Neural progenitor cell (in vitro differentiated cells): ENCODE measurements around the gene DAPK3. TPM values are rescaled to one million over a fixed set of nuclear protein-coding genes. Genes with fewer than 3 reads are reported as not detected.

Source experiments
- DNase-seq: peaks from one replicate; pipeline ENCODE4 v3.0.0-alpha.2; 2016; ENCODE audit warnings: low spot score
- H2AFZ ChIP-seq: fragments of 200-600 bp; sonication (generic); replicated peaks from 2 replicates; pipeline ENCODE4 v1.6.1; 2016; ENCODE audit warnings: antibody characterized with exemption
- H3F3A ChIP-seq: fragments of 200-600 bp; sonication (generic); 2 replicates; pipeline ENCODE4 v1.6.1; 2016; ENCODE audit warnings: antibody characterized with exemption, low read depth
- H3K27ac ChIP-seq: fragments of 200-600 bp; sonication (generic); 2 replicates; pipeline ENCODE4 v1.5.1; 2016; ENCODE audit warnings: mild to moderate bottlenecking
- H3K27me3 ChIP-seq: fragments of 200-600 bp; sonication (generic); 2 replicates; pipeline ENCODE4 v1.6.1; 2016; ENCODE audit warnings: mild to moderate bottlenecking, moderate library complexity
- H3K36me3 ChIP-seq: fragments of 200-600 bp; sonication (generic); 2 replicates; pipeline ENCODE4 v1.5.1; 2016
- H3K4me1 ChIP-seq: fragments of 200-600 bp; sonication (generic); 2 replicates; pipeline ENCODE4 v1.6.1; 2016; ENCODE audit warnings: mixed run types
- H3K4me2 ChIP-seq: fragments of 200-600 bp; sonication (generic); 2 replicates; pipeline ENCODE4 v1.6.1; 2016
- H3K4me3 ChIP-seq: fragments of 200-600 bp; sonication (generic); 2 replicates; pipeline ENCODE4 v1.5.1; 2016
- H3K79me2 ChIP-seq: fragments of 200-600 bp; sonication (generic); 2 replicates; pipeline ENCODE4 v1.6.1; 2016; ENCODE audit warnings: low read depth
- H3K9ac ChIP-seq: fragments of 200-600 bp; sonication (generic); 2 replicates; pipeline ENCODE4 v1.6.1; 2016
- H3K9me3 ChIP-seq: fragments of 200-600 bp; sonication (generic); 2 replicates; pipeline ENCODE4 v1.5.1; 2016; ENCODE audit warnings: low read depth
- H4K20me1 ChIP-seq: fragments of 200-600 bp; sonication (generic); 2 replicates; pipeline ENCODE4 v1.6.1; 2016; ENCODE audit warnings: low read depth
- H3K27ac Mint-ChIP-seq: 3 replicates; pipeline ENCODE4 v1.8.0; 2021; ENCODE audit warnings: mixed read lengths
- H3K27me3 Mint-ChIP-seq: 2 replicates; pipeline ENCODE4 v1.8.0; 2022; ENCODE audit warnings: low read depth, mild to moderate bottlenecking, inconsistent platforms, moderate library complexity, mixed read lengths; ENCODE audit not compliant: insufficient read depth
- H3K36me3 Mint-ChIP-seq: 3 replicates; pipeline ENCODE4 v1.8.0; 2021; ENCODE audit warnings: mixed read lengths
- H3K4me1 Mint-ChIP-seq: 3 replicates; pipeline ENCODE4 v1.8.0; 2021; ENCODE audit warnings: mixed read lengths
- H3K4me3 Mint-ChIP-seq: 3 replicates; pipeline ENCODE4 v1.8.0; 2021; ENCODE audit warnings: mild to moderate bottlenecking, moderate library complexity, mixed read lengths
- H3K9me3 Mint-ChIP-seq: 3 replicates; pipeline ENCODE4 v1.8.0; 2020; ENCODE audit warnings: mixed read lengths
- CTCF ChIP-seq: fragments of 200-600 bp; sonication (generic); IDR thresholded peaks from 2 replicates; pipeline ENCODE4 v1.5.1; 2017; ENCODE audit warnings: antibody characterized with exemption, mild to moderate bottlenecking
- EZH2 ChIP-seq: fragments of 200-600 bp; sonication (generic); IDR thresholded peaks from 2 replicates; pipeline ENCODE4 v1.6.1; 2017; ENCODE audit warnings: antibody characterized with exemption, mild to moderate bottlenecking, moderate library complexity
- EZH2phosphoT487 ChIP-seq: fragments of 200-600 bp; sonication (generic); IDR thresholded peaks from 2 replicates; pipeline ENCODE4 v1.6.1; 2017; ENCODE audit warnings: antibody characterized with exemption
- total RNA-seq: library from RNA; depleted of rRNA; stranded (reverse); fragments of >200 nt; gene quantifications from 2 replicates; pipeline ENCODE4 v1.2.3, GENCODE V29; 2015; ENCODE audit warnings: low replicate concordance

The DAPK3 gene
- total RNA-seq, 1 donor from 2014 or later: 33.7 TPM

GRCh38 chr19:3980353-3981251, 9.7 kb upstream of the DAPK3 start:
- Histone ChIP-seq H3K79me2 (peaks cover 86% of the 10 kb centered on the region), H3K4me2 (no peak overlapping the region), H3K9ac (no peak overlapping the region), H2AFZ (no peak overlapping the region), H3K36me3 (peaks cover 13% of the 10 kb centered on the region), H3K27ac (no peak overlapping the region), H3K4me1 (peaks cover 10% of the 10 kb centered on the region), H3K27me3 (no peaks in the 10 kb centered on the region), H3K4me3 (no peak overlapping the region), H4K20me1 (peaks cover 96% of the 10 kb centered on the region), H3F3A (peaks cover 87% of the 10 kb centered on the region), H3K9me3 (no peaks in the 10 kb centered on the region)
- H3K27ac Mint-ChIP-seq: no peak overlapping the region
- TF ChIP-seq CTCF (no peak), EZH2phosphoT487 (no peak), EZH2 (no peak)
- H3K27me3 Mint-ChIP-seq: peaks cover 8% of the 10 kb centered on the region
- H3K4me1 Mint-ChIP-seq: peaks cover 19% of the 10 kb centered on the region
- no peak for DNase-seq
- peaks cover 40% of the 10 kb centered on the region for H3K36me3 Mint-ChIP-seq
- H3K9me3 Mint-ChIP-seq: no peaks in the 10 kb centered on the region
- no peak overlapping the region for H3K4me3 Mint-ChIP-seq

GRCh38 chr19:3979674-3980352, 8.9 kb upstream of the DAPK3 start:
- peaks cover 10% of the 10 kb centered on the region for H3K4me1 ChIP-seq
- H4K20me1 ChIP-seq: peaks cover 98% of the 10 kb centered on the region
- no peak overlapping the region for H2AFZ ChIP-seq
- H3K36me3 ChIP-seq: peaks cover 13% of the 10 kb centered on the region
- H3K79me2 ChIP-seq: peaks cover 81% of the 10 kb centered on the region
- peaks cover 8% of the 10 kb centered on the region for H3K27me3 Mint-ChIP-seq
- H3K4me3 Mint-ChIP-seq: no peak overlapping the region
- H3F3A ChIP-seq: peaks cover 91% of the 10 kb centered on the region
- H3K4me1 Mint-ChIP-seq: peaks cover 18% of the 10 kb centered on the region
- H3K36me3 Mint-ChIP-seq: peaks cover 40% of the 10 kb centered on the region
- H3K9me3 Mint-ChIP-seq: no peaks in the 10 kb centered on the region
- DNase-seq: no peak
- H3K9me3 ChIP-seq: no peaks in the 10 kb centered on the region
- H3K4me3 ChIP-seq: no peak overlapping the region
- no peaks in the 10 kb centered on the region for H3K27me3 ChIP-seq
- no peak for TF ChIP-seq CTCF
- TF ChIP-seq EZH2: no peak
- TF ChIP-seq EZH2phosphoT487: no peak
- H3K9ac ChIP-seq: no peak overlapping the region
- H3K4me2 ChIP-seq: no peak overlapping the region
- H3K27ac Mint-ChIP-seq: no peak overlapping the region
- no peak overlapping the region for H3K27ac ChIP-seq

- Histone ChIP-seq H3K4me3 (no peak overlapping the region), H3K9ac (no peak overlapping the region), H3F3A (peaks cover 87% of the 10 kb centered on the region), H3K27ac (no peak overlapping the region), H3K27me3 (no peaks in the 10 kb centered on the region), H3K4me2 (no peak overlapping the region), H3K79me2 (peaks cover 76% of the 10 kb centered on the region), H3K9me3 (no peaks in the 10 kb centered on the region), H3K36me3 (peaks cover 10% of the 10 kb centered on the region), H3K4me1 (peaks cover 10% of the 10 kb centered on the region), H2AFZ (no peak overlapping the region), H4K20me1 (peaks cover 93% of the 10 kb centered on the region)
- Mint-ChIP-seq H3K4me3 (no peak overlapping the region), H3K9me3 (no peaks in the 10 kb centered on the region), H3K36me3 (peaks cover 35% of the 10 kb centered on the region), H3K27me3 (peaks cover 8% of the 10 kb centered on the region), H3K4me1 (peaks cover 14% of the 10 kb centered on the region), H3K27ac (no peak overlapping the region)
- DNase-seq: no peak
- TF ChIP-seq CTCF (no peak), EZH2 (no peak), EZH2phosphoT487 (no peak)
Measured at GRCh38 chr19:3979289-3979673, 8.4 kb upstream of the DAPK3 start.
